Lung microvascular endothelial cell (primary cell): ENCODE measurements around the gene FAM114A1. TPM values are rescaled to one million over a fixed set of nuclear protein-coding genes. Genes with fewer than 3 reads are reported as not detected.

Source experiments
- total RNA-seq: library from RNA; depleted of rRNA; stranded (reverse); fragments of >200 nt; gene quantifications from 2 replicates; pipeline ENCODE4 v1.2.1, GENCODE V29; 2014

FAM114A1 gene
- total RNA-seq, 1 donor from 2014 or later = 70.8 TPM

Other genes with a start within 250 kb of the FAM114A1 start
- 17.0 and 26.8 TPM in 2 replicates for gene KLF3, start 203.6 kb upstream of the FAM114A1 start, total RNA-seq
- gene TLR10, start 84.8 kb upstream of the FAM114A1 start, total RNA-seq = not detected in 2 replicates
- 2.6 and 5.0 TPM in 2 replicates for gene TLR1, start 63.0 kb upstream of the FAM114A1 start, total RNA-seq
- gene TLR6, start 11.0 kb upstream of the FAM114A1 start, total RNA-seq = under 0.01 and 0.22 TPM in 2 replicates
- gene TMEM156, start 164.6 kb downstream of the FAM114A1 start, total RNA-seq = under 0.01 and 0.87 TPM in 2 replicates
- gene KLHL5, start 194.4 kb downstream of the FAM114A1 start, total RNA-seq = 81.3 and 98.8 TPM in 2 replicates